Retinal pigment epithelial cell (primary cell): Measurements from ENCODE around the gene PRSS1.
"Not testable (repeated sequence)": the region's sequence is repeated elsewhere in the genome, so short reads cannot be mapped to it uniquely, and the experiment has no call there.

Source experiments
- DNase-seq: peaks from one replicate; pipeline ENCODE4 v3.0.0-alpha.2; 2010; ENCODE audit warnings: low read depth
- H3K4me3 ChIP-seq: 2 replicates; pipeline ENCODE4 v1.5.1; 2011; ENCODE audit warnings: mild to moderate bottlenecking, low read length, control low read depth, moderate library complexity
- TF ChIP-seq, protein P1 (sequence below): conservative IDR thresholded peaks from 2 replicates; pipeline ENCODE4 v1.5.1; 2011; ENCODE audit warnings: low read depth, low read length, control low read depth, inconsistent platforms

Gene PRSS1

DNA sequence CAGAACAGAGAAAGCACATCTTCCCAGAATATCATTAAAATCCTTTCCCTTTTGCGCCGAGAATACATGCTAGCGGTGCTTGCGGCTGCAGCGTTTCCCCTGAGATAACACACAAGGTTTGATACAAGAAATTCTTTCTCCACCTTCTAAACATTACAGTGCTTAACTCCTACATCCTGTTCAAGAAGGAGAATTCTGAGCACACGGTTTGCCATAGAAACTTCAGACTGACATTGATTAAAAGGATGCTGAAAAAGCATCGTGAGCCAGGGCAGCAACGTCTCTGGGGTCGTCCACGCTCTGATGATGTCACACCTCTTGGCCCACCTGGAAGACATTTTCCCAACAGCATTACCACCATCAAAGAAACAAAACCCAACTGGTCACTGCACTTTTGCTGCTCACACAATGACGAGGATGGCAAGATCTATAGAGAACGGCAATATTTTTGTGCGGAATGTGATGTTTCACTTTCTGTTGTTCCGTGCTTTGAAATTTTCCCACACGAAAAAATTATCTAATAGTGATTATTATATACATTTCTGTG lies 27.0 kb upstream of the PRSS1 start:
- no peak for DNase-seq
- TF ChIP-seq, protein P1, sequence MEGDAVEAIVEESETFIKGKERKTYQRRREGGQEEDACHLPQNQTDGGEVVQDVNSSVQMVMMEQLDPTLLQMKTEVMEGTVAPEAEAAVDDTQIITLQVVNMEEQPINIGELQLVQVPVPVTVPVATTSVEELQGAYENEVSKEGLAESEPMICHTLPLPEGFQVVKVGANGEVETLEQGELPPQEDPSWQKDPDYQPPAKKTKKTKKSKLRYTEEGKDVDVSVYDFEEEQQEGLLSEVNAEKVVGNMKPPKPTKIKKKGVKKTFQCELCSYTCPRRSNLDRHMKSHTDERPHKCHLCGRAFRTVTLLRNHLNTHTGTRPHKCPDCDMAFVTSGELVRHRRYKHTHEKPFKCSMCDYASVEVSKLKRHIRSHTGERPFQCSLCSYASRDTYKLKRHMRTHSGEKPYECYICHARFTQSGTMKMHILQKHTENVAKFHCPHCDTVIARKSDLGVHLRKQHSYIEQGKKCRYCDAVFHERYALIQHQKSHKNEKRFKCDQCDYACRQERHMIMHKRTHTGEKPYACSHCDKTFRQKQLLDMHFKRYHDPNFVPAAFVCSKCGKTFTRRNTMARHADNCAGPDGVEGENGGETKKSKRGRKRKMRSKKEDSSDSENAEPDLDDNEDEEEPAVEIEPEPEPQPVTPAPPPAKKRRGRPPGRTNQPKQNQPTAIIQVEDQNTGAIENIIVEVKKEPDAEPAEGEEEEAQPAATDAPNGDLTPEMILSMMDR, result no peak
- no peak overlapping the region for H3K4me3 ChIP-seq

DNA sequence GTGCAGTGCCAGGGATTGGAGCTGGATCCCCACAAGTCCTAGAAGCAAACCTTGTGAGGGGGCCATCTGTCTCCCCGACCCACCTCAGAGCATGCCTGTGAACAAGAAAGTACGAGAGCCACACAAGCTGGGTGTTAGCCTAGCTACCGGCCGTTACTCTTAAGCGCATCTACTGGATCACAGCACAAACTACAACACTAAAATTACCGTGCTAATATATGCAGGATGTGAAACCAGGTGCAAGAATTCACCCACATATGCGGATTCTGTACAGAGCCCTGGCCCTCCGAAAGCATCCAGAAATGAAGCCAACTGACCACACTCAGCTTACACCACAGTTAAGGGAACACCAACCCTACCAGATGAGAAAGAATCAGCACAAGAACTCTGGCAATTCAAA lies 16.0 kb upstream of the PRSS1 start:
- DNase-seq, result no peak
- TF ChIP-seq, protein P1, result no peak
- no peak overlapping the region for H3K4me3 ChIP-seq

DNA sequence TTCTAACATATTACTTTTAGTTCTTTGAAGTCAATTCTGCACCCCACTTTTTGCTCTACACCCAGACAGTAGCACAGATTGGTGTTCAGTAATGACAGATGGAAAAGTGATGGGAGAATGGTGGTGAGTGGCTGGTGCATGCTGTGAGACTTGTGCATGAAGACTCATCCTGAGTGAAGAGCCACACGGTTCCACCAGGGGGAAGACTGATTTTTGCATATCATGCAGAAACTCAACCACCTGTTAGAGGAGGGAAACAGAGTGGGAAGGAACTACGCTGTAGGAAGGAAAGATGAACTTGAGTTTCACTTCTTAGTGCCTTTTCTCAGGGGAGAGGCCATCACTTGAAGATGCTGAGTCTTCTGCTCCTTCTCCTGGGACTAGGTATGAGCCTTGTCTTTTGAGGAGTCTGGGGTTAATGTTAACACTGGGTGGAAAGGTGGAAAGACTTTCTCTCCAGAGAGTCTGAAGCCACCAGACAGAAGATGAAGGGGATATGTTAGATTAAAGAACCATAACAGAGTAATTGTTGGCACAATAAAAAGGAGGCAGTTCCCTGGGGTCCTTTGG lies 9.3 kb upstream of the PRSS1 start:
- no peak for DNase-seq
- TF ChIP-seq, protein P1, result peak; percentile 7
- no peak overlapping the region for H3K4me3 ChIP-seq

DNA sequence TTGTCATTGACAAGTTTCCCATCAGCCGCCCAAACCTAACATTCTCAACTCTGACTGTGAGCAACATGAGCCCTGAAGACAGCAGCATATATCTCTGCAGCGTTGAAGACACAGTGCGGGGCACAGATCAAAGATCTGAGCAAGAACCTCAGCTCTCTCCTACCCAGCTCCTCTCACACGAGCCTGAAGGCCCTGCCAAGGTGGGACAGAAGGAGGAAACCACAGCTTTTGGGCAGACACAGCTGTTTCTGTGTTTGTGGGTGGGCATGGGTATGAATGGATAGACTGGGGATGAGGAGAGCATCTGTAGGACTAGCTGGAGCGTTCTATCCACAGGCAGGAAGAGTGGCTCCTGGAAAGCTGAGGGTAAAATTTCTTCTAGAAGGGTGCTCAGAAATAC lies 8.5 kb upstream of the PRSS1 start:
- no peak for DNase-seq

DNA sequence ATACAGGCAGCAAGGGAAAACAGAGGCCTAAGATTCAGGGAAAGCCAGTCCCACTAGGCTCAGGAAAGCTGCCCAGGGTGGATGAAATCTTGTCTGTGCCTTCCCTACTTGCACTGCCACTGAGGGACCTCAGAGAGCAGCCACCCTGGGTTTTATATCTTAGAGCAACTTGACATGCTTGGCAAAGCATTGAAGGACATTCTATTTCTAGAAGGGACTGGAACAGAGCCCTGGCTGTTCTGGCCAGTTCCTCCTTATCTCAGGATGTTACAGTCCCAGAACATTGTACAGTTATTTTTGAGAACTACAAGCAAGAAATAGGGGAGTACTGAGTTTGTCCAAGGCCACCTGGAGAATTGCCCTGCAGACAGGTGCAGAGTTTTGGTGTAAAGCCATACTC lies 7.3 kb upstream of the PRSS1 start:
- not testable (repeated sequence) for DNase-seq, H3K4me3 ChIP-seq

More for the DNA sequence above, 8.5 kb upstream of the PRSS1 start:
- no peak overlapping the region for H3K4me3 ChIP-seq
- TF ChIP-seq, protein P1, result no peak

DNA sequence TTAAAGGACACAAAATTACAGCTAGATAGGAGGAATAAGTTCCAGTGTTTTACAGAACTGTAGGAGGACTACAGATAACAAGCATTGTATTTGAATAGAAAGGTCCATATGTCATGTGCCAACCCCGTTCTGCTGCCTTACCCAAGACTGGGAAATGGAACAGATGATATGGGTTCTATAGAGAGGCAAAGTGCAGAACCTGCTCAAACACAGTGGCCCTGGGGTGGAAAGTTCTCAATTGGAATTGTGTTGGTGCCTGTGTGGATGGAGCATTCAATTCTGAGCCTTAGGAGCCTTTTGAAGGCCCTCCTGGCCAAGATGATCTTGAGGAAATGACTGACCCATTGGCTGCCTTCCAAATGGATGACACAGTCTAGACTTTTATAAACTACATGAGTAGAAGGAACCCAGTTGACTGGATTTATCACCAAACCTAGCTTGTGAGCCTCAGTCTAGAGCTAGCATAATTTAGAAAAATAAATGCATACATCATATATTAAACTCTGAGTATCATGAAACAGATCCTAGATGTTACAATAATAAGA lies 4.1 kb upstream of the PRSS1 start:
- no peak overlapping the region for H3K4me3 ChIP-seq
- TF ChIP-seq, protein P1, result no peak
- no peak for DNase-seq

DNA sequence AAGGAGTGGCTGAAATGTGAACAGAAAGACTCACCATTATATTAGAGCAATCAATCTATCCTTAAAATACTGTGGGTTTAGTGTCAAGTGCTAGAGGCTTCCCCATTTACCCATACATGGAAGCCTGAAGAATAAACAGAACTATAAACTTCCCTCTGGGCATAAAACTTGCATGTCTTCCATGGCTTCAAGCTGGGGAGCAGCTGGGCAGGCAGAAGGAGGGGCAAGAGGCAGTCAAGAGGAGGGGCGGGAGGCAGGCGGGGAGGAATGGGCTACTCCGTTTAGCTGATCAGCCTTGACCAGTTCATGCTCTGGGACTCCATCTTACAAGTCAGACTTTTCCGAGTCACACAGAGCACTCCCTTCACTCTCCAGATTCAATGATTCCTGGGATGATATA lies 3.5 kb upstream of the PRSS1 start:
- no peak overlapping the region for H3K4me3 ChIP-seq
- DNase-seq, result no peak

More for the DNA sequence above, 3.5 kb upstream of the PRSS1 start:
- TF ChIP-seq, protein P1, result no peak
